HepG2 (cell line): ENCODE results near the gene TMEM141. TPM values are rescaled to one million over a fixed set of nuclear protein-coding genes. Genes with fewer than 3 reads are reported as not detected.

Experiments
- BRD4 ChIP-seq: sonication (generic); formaldehyde crosslinking; IDR thresholded peaks from 2 replicates; pipeline ENCODE4 v1.4.0; 2020; ENCODE audit warnings: missing genetic modification reagents
- FOXP1 ChIP-seq, 2 experiments: fragments of 450-650 bp in 1 of 2; IDR thresholded peaks; 2 replicates each; pipeline ENCODE4 v1.6.1; 2017 to 2018; ENCODE audit warnings: antibody characterized with exemption in 1 of 2
- HNRNPH1 ChIP-seq: fragments of 200-400 bp; formaldehyde crosslinking; optimal IDR thresholded peaks from 2 replicates; pipeline ENCODE3; 2017; ENCODE audit warnings: mild to moderate bottlenecking, low read depth, low read length
- IKZF1 ChIP-seq: fragments of 450-650 bp; IDR thresholded peaks from 2 replicates; pipeline ENCODE4 v1.7.1; 2016
- NCOA5 ChIP-seq: sonication (generic); formaldehyde crosslinking; IDR thresholded peaks from 2 replicates; pipeline ENCODE4 v1.4.0; 2020; ENCODE audit warnings: missing genetic modification reagents
- NFIC ChIP-seq: IDR thresholded peaks from 2 replicates; pipeline ENCODE4 v1.6.1; 2012; ENCODE audit warnings: mild to moderate bottlenecking, low read length, inconsistent platforms
- ZNF274 ChIP-seq: sonication (generic); formaldehyde crosslinking; IDR thresholded peaks from 2 replicates; pipeline ENCODE4 v1.5.1; 2020; ENCODE audit warnings: mild to moderate bottlenecking, missing genetic modification reagents
- ZNF326 ChIP-seq: sonication (generic); formaldehyde crosslinking; IDR thresholded peaks from 2 replicates; pipeline ENCODE4 v1.4.0; 2020; ENCODE audit warnings: missing genetic modification reagents, borderline replicate concordance
- ZNF652 ChIP-seq: IDR thresholded peaks from 2 replicates; pipeline ENCODE4 v1.6.1; 2016; ENCODE audit warnings: low read depth, borderline replicate concordance
- ZSCAN12 ChIP-seq: sonication (generic); formaldehyde crosslinking; IDR thresholded peaks from 2 replicates; pipeline ENCODE4 v1.9.0; 2021; ENCODE audit warnings: mild to moderate bottlenecking, missing genetic modification reagents
- ZSCAN20 ChIP-seq: sonication (generic); formaldehyde crosslinking; IDR thresholded peaks from 2 replicates; pipeline ENCODE4 v1.4.0; 2020; ENCODE audit warnings: missing genetic modification reagents, mild to moderate bottlenecking, borderline replicate concordance
- ZSCAN21 ChIP-seq: sonication (generic); formaldehyde crosslinking; IDR thresholded peaks from 2 replicates; pipeline ENCODE4 v1.8.0; 2022; ENCODE audit warnings: mild to moderate bottlenecking, missing genetic modification reagents, moderate library complexity, borderline replicate concordance
- polyA plus RNA-seq, 8 experiments: library from polyadenylated mRNA; depleted of rRNA in 3 of 8; stranded (reverse) in 7 of 8; unstranded in 1 of 8; fragments of >200 nt; fragmentation: Illumina TruSeq in 4 of 8; extraction: Trizol in 4 of 8; gene quantifications; 2 replicates each; pipeline versions ENCODE4 v1.2.1 to v1.2.3, GENCODE V29; 2011 to 2016; ENCODE audit warnings: low read depth in 4 of 8, missing spikeins in 1 of 8, mixed read lengths in 1 of 8; ENCODE audit not compliant: insufficient read depth in 1 of 8
- total RNA-seq, 5 experiments: library from RNA; depleted of rRNA; stranded (reverse); fragments of >200 nt; fragmentation: Illumina TruSeq; extraction: Trizol; gene quantifications; 2 replicates each; pipeline ENCODE4 v1.2.3, GENCODE V29; 2016; ENCODE audit warnings: low read depth in 1 of 5
- TF ChIP-seq, protein P1 (sequence below): sonication (generic); formaldehyde crosslinking; IDR thresholded peaks from 2 replicates; pipeline ENCODE4 v1.4.0; 2020; ENCODE audit warnings: low read depth, missing genetic modification reagents
- TF ChIP-seq, protein P2 (sequence below): sonication (generic); formaldehyde crosslinking; IDR thresholded peaks from 2 replicates; pipeline ENCODE4 v1.4.0; 2020; ENCODE audit warnings: missing genetic modification reagents
- TF ChIP-seq, protein P3 (sequence below): IDR thresholded peaks from 2 replicates; pipeline ENCODE4 v1.6.1; 2016
- TF ChIP-seq, protein P4 (sequence below): sonication (generic); formaldehyde crosslinking; IDR thresholded peaks from 2 replicates; pipeline ENCODE4 v1.5.0; 2020; ENCODE audit warnings: missing genetic modification reagents
- TF ChIP-seq, protein P5 (sequence below): IDR thresholded peaks from 2 replicates; pipeline ENCODE4 v1.6.1; 2016; ENCODE audit warnings: low read depth, control low read depth
- TF ChIP-seq, protein P6 (sequence below): sonication (generic); formaldehyde crosslinking; IDR thresholded peaks from 2 replicates; pipeline ENCODE4 v1.8.0; 2022; ENCODE audit warnings: missing genetic modification reagents, mild to moderate bottlenecking, borderline replicate concordance

Gene TMEM141
- total and polyA plus RNA-seq, 2 of the 13 experiments (the other 11 are each of a cell fraction or from before 2014, with no cell fraction given): 81.0 to 202 TPM

DNA sequence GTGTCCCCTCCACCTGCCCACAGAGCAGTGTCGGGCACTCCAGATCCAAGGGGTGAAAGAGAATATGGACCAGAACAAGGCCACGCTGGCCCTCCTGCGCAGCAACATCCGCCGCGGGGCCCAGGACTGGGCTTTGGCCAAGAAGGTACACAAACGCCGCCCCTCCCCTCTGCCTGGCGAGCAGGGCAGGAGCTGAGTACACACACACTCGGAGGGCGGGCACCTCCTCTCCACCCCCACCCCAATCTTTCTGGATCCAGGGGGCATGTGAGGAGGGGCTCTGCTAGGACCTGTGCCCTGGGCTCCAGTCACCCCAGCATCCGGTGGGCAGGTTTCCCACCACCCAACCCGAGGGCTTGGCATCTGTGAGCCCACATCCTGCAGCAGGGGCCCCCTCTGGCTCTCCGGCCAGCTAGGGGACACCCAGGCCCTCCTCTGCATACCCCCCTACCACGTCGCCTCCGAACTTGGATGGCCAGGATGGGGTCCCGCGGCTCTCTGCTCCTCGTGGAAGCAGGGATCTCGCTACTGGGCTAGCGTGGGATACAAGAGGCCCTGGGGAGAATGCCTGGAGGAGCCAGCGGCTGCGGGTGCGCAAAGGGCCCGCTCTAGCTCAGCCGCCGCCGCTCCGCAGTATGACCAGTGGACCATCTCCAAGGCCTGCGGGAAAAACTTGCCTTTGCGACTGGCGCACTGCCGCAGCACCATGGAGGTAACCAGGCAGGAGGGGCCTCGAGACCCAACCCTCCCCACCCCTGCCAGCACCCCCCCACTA, 8.1 kb downstream of the TMEM141 start (continued):
- TF ChIP-seq, protein P1, sequence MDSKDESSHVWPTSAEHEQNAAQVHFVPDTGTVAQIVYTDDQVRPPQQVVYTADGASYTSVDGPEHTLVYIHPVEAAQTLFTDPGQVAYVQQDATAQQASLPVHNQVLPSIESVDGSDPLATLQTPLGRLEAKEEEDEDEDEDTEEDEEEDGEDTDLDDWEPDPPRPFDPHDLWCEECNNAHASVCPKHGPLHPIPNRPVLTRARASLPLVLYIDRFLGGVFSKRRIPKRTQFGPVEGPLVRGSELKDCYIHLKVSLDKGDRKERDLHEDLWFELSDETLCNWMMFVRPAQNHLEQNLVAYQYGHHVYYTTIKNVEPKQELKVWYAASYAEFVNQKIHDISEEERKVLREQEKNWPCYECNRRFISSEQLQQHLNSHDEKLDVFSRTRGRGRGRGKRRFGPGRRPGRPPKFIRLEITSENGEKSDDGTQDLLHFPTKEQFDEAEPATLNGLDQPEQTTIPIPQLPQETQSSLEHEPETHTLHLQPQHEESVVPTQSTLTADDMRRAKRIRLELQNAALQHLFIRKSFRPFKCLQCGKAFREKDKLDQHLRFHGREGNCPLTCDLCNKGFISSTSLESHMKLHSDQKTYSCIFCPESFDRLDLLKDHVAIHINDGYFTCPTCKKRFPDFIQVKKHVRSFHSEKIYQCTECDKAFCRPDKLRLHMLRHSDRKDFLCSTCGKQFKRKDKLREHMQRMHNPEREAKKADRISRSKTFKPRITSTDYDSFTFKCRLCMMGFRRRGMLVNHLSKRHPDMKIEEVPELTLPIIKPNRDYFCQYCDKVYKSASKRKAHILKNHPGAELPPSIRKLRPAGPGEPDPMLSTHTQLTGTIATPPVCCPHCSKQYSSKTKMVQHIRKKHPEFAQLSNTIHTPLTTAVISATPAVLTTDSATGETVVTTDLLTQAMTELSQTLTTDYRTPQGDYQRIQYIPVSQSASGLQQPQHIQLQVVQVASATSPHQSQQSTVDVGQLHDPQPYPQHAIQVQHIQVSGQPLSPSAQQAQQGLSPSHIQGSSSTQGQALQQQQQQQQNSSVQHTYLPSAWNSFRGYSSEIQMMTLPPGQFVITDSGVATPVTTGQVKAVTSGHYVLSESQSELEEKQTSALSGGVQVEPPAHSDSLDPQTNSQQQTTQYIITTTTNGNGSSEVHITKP (CRISPR knock-in tag): peak; percentile 41; the same call in 1 of the 2 replicates
- TF ChIP-seq, protein P2, sequence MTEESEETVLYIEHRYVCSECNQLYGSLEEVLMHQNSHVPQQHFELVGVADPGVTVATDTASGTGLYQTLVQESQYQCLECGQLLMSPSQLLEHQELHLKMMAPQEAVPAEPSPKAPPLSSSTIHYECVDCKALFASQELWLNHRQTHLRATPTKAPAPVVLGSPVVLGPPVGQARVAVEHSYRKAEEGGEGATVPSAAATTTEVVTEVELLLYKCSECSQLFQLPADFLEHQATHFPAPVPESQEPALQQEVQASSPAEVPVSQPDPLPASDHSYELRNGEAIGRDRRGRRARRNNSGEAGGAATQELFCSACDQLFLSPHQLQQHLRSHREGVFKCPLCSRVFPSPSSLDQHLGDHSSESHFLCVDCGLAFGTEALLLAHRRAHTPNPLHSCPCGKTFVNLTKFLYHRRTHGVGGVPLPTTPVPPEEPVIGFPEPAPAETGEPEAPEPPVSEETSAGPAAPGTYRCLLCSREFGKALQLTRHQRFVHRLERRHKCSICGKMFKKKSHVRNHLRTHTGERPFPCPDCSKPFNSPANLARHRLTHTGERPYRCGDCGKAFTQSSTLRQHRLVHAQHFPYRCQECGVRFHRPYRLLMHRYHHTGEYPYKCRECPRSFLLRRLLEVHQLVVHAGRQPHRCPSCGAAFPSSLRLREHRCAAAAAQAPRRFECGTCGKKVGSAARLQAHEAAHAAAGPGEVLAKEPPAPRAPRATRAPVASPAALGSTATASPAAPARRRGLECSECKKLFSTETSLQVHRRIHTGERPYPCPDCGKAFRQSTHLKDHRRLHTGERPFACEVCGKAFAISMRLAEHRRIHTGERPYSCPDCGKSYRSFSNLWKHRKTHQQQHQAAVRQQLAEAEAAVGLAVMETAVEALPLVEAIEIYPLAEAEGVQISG (CRISPR knock-in tag): peak; percentile 68
- TF ChIP-seq, protein P3, sequence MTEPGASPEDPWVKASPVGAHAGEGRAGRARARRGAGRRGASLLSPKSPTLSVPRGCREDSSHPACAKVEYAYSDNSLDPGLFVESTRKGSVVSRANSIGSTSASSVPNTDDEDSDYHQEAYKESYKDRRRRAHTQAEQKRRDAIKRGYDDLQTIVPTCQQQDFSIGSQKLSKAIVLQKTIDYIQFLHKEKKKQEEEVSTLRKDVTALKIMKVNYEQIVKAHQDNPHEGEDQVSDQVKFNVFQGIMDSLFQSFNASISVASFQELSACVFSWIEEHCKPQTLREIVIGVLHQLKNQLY: peak; percentile 76
- TF ChIP-seq FOXP1 (IDR thresholded peaks at IDR 0.05) (no peak), FOXP1 (CRISPR knock-in tag; IDR thresholded peaks at IDR 0.05) (peak; percentile 78), BRD4 (CRISPR knock-in tag) (peak; percentile 78), ZNF652 (CRISPR knock-in tag) (no peak), ZNF326 (CRISPR knock-in tag) (0 out of 2 replicates have a peak, but pooled peaks have one; percentile 41), IKZF1 (no peak), HNRNPH1 (peak; percentile 64), ZNF274 (CRISPR knock-in tag) (peak; percentile 90), ZSCAN12 (no peak), ZSCAN21 (CRISPR knock-in tag) (peak; percentile 78), NCOA5 (CRISPR knock-in tag) (no peak), NFIC (no peak), ZSCAN20 (CRISPR knock-in tag) (no peak)
- TF ChIP-seq, protein P4, sequence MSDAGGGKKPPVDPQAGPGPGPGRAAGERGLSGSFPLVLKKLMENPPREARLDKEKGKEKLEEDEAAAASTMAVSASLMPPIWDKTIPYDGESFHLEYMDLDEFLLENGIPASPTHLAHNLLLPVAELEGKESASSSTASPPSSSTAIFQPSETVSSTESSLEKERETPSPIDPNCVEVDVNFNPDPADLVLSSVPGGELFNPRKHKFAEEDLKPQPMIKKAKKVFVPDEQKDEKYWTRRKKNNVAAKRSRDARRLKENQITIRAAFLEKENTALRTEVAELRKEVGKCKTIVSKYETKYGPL (CRISPR knock-in tag): 0 out of 2 replicates have a peak, but pooled peaks have one; percentile 11
- TF ChIP-seq, protein P5, sequence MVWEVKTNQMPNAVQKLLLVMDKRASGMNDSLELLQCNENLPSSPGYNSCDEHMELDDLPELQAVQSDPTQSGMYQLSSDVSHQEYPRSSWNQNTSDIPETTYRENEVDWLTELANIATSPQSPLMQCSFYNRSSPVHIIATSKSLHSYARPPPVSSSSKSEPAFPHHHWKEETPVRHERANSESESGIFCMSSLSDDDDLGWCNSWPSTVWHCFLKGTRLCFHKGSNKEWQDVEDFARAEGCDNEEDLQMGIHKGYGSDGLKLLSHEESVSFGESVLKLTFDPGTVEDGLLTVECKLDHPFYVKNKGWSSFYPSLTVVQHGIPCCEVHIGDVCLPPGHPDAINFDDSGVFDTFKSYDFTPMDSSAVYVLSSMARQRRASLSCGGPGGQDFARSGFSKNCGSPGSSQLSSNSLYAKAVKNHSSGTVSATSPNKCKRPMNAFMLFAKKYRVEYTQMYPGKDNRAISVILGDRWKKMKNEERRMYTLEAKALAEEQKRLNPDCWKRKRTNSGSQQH (CRISPR knock-in tag): peak; percentile 53; the same call in 1 of the 2 replicates
- TF ChIP-seq, protein P6, sequence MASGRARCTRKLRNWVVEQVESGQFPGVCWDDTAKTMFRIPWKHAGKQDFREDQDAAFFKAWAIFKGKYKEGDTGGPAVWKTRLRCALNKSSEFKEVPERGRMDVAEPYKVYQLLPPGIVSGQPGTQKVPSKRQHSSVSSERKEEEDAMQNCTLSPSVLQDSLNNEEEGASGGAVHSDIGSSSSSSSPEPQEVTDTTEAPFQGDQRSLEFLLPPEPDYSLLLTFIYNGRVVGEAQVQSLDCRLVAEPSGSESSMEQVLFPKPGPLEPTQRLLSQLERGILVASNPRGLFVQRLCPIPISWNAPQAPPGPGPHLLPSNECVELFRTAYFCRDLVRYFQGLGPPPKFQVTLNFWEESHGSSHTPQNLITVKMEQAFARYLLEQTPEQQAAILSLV (CRISPR knock-in tag): peak; percentile 64; the same call in 1 of the 2 replicates
